HEK293 (cell line): ENCODE measurements around the gene THSD7A.

Source experiments
- CTCF ChIA-PET: fragments of 350-600 bp; formaldehyde crosslinking; extraction: SDS; loops from one replicate; lab custom pipeline; 2021; ENCODE audit warnings: antibody characterized with exemption; lab: Yijun Ruan, JAX
- POLR2A ChIA-PET: fragments of 300-600 bp; formaldehyde crosslinking; extraction: SDS; loops from one replicate; lab custom pipeline; 2020; ENCODE audit warnings: antibody characterized with exemption, inconsistent platforms; lab: Yijun Ruan, JAX
- H3K27ac ChIP-seq: fragments of 200-500 bp; sonication (Bioruptor generic); 2 replicates; pipeline ENCODE4 v1.5.1; 2014; ENCODE audit warnings: low read depth, low read length, control low read depth, inconsistent platforms; ENCODE audit errors: extremely low read depth
- H3K36me3 ChIP-seq, 2 experiments: fragments of 200-500 bp in 1 of 2; sonication (Bioruptor generic) in 1 of 2; 1 replicate in 1 of 2; 2 replicates in 1 of 2; pipeline ENCODE4 v1.5.1; 2014 to 2017; ENCODE audit warnings: inconsistent platforms in 2 of 2, low read length in 2 of 2; ENCODE audit not compliant: control insufficient read depth in 2 of 2, insufficient read depth in 1 of 2
- H3K4me1 ChIP-seq: fragments of 200-500 bp; sonication (Bioruptor generic); 2 replicates; pipeline ENCODE4 v1.5.1; 2014; ENCODE audit warnings: mild to moderate bottlenecking, low read length, inconsistent platforms; ENCODE audit not compliant: control insufficient read depth, insufficient read depth
- H3K4me3 ChIP-seq: 2 replicates; pipeline ENCODE4 v1.5.1; 2011; ENCODE audit warnings: low read depth, mild to moderate bottlenecking, control low read depth, low read length, moderate library complexity
- H3K9me3 ChIP-seq: fragments of 200-500 bp; sonication (Bioruptor generic); 2 replicates; pipeline ENCODE4 v1.5.1; 2014; ENCODE audit warnings: low read depth, low read length, inconsistent platforms; ENCODE audit not compliant: control insufficient read depth, insufficient read depth
- SALL2 ChIP-seq: fragments of 450-650 bp; formaldehyde crosslinking; IDR thresholded peaks from 2 replicates; pipeline ENCODE4 v1.5.0; 2017; ENCODE audit warnings: missing biosample characterization, mild to moderate bottlenecking, missing genetic modification characterization, borderline replicate concordance
- ZBTB8A ChIP-seq: fragments of 450-650 bp; formaldehyde crosslinking; IDR thresholded peaks from 2 replicates; pipeline ENCODE4 v1.5.1; 2016; ENCODE audit warnings: missing biosample characterization, missing genetic modification characterization
- ZNF112 ChIP-seq: fragments of 450-650 bp; formaldehyde crosslinking; IDR thresholded peaks from 2 replicates; pipeline ENCODE4 v1.5.0; 2017; ENCODE audit warnings: missing biosample characterization, missing genetic modification characterization
- ZNF202 ChIP-seq: fragments of 450-650 bp; formaldehyde crosslinking; IDR thresholded peaks from 2 replicates; pipeline ENCODE4 v1.5.1; 2016; ENCODE audit warnings: missing biosample characterization, missing genetic modification characterization, borderline replicate concordance
- ZNF335 ChIP-seq: fragments of 450-650 bp; formaldehyde crosslinking; conservative IDR thresholded peaks from 2 replicates; pipeline ENCODE4 v1.5.1; 2016; ENCODE audit warnings: missing biosample characterization, missing genetic modification characterization
- ZNF658 ChIP-seq: fragments of 450-650 bp; formaldehyde crosslinking; IDR thresholded peaks from 2 replicates; pipeline ENCODE4; 2016; ENCODE audit warnings: missing biosample characterization, missing genetic modification characterization
- ZNF664 ChIP-seq: fragments of 450-650 bp; formaldehyde crosslinking; IDR thresholded peaks from 2 replicates; pipeline ENCODE4 v1.5.1; 2016; ENCODE audit warnings: missing biosample characterization, missing genetic modification characterization
- ZNF837 ChIP-seq: fragments of 450-650 bp; formaldehyde crosslinking; IDR thresholded peaks from 2 replicates; pipeline ENCODE4 v1.5.1; 2016; ENCODE audit warnings: missing biosample characterization, missing genetic modification characterization
- ZSCAN16 ChIP-seq: fragments of 450-650 bp; formaldehyde crosslinking; IDR thresholded peaks from 2 replicates; pipeline ENCODE4 v1.5.1; 2016; ENCODE audit warnings: missing biosample characterization, missing genetic modification characterization
- TF ChIP-seq, protein P1 (sequence below): fragments of 450-650 bp; formaldehyde crosslinking; IDR thresholded peaks from 2 replicates; pipeline ENCODE4 v1.5.1; 2016; ENCODE audit warnings: missing biosample characterization, missing genetic modification characterization
- TF ChIP-seq, protein P2 (sequence below): fragments of 450-650 bp; formaldehyde crosslinking; IDR thresholded peaks from 2 replicates; pipeline ENCODE4 v1.5.1; 2017; ENCODE audit warnings: missing biosample characterization, missing genetic modification characterization
- TF ChIP-seq, protein P3 (sequence below): fragments of 450-650 bp; formaldehyde crosslinking; IDR thresholded peaks from 2 replicates; pipeline ENCODE4 v1.5.1; 2016; ENCODE audit warnings: missing biosample characterization, missing genetic modification characterization

THSD7A gene

DNA sequence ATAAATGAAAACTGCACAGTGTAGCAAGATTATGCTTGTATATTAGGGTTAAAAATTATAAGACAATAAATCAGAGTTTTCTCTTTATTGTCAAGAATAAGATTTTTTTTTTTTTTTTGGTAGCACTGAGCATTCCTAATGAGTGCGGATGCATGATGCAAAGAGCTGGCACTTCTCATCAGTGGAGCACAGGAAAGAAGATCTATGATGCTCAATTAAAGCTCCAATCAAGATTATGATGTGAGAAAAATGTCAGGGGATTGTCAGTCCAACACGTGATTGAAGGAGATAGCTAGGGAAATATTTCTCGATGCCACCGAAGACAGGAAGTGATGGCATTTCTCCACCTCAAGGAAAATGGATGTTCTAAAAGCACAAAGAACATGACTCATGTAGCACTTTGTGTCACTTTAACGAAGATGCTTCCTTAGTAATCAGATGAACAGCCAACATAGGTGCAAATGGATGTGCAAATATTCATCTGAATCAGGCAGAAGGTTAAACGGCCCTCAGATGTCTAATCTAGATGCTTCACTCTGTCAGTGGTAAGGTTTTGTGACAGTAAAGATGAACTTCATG is 240.9 kb downstream of the THSD7A start (continued):
- TF ChIP-seq ZNF335 (tag by site-specific recombination), result no peak
- TF ChIP-seq ZNF664 (tag by site-specific recombination), result no peak

DNA sequence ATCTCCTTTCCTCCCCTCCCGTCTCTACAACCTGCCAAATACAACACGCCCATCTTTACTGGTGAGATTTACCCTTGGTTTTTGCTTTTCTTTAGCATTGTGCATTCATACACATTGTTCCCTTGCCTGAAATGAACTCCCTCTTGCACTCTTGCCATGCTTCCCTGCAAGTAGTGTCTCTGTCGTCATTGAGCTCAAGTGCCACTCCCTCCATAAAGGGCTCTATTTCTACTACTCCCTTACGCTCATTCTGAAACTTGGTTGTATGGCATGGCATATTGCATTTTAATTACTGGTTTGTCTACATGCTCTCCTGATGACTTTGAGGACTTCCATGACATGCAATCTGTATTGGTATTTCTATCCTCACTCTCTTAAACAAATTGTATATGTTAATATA is 242.7 kb downstream of the THSD7A start:
- TF ChIP-seq SALL2 (tag by site-specific recombination) (no peak), ZSCAN16 (tag by site-specific recombination) (no peak)
- TF ChIP-seq, all 188 proteins: peak for 0
- Histone ChIP-seq H3K4me3 (no peak overlapping the region), H3K27ac (no peak overlapping the region), H3K36me3 (no peaks in the 10 kb centered on the region), H3K4me1 (no peaks in the 10 kb centered on the region), H3K9me3 (no peaks in the 10 kb centered on the region)
- ChIA-PET POLR2A (no interaction called here), CTCF (no interaction called here)

DNA sequence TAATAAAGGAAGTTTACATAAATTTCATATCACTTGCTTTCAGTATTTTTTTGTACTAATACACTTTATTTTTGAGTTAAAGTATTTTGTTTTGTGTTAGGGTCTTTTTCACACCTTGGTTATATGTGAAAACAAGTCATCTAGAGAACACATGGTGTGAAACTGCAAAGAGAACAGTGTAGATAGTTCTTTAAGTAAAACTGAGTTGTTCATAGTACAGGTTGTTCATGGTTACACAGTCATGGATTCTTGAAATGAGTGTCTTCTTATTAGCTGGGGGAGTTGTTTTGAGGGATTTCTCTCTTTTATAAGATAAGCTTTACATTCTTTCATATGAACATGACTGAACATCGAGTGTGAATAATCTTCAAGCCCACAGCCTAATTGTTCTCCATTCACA is 244.2 kb downstream of the THSD7A start:
- Histone ChIP-seq H3K27ac (no peak overlapping the region), H3K36me3 (no peaks in the 10 kb centered on the region), H3K4me1 (no peaks in the 10 kb centered on the region), H3K4me3 (no peak overlapping the region), H3K9me3 (no peaks in the 10 kb centered on the region)
- ChIA-PET POLR2A (no interaction called here), CTCF (no interaction called here)
- TF ChIP-seq, protein P1, sequence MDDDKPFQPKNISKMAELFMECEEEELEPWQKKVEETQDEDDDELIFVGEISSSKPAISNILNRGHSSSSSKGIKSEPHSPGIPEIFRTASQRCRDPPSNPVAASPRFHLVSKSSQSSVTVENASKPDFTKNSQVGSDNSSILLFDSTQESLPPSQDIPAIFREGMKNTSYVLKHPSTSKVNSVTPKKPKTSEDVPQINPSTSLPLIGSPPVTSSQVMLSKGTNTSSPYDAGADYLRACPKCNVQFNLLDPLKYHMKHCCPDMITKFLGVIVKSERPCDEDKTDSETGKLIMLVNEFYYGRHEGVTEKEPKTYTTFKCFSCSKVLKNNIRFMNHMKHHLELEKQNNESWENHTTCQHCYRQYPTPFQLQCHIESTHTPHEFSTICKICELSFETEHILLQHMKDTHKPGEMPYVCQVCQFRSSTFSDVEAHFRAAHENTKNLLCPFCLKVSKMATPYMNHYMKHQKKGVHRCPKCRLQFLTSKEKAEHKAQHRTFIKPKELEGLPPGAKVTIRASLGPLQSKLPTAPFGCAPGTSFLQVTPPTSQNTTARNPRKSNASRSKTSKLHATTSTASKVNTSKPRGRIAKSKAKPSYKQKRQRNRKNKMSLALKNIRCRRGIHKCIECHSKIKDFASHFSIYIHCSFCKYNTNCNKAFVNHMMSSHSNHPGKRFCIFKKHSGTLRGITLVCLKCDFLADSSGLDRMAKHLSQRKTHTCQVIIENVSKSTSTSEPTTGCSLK (tag by site-specific recombination), result no peak
- TF ChIP-seq, protein P2, sequence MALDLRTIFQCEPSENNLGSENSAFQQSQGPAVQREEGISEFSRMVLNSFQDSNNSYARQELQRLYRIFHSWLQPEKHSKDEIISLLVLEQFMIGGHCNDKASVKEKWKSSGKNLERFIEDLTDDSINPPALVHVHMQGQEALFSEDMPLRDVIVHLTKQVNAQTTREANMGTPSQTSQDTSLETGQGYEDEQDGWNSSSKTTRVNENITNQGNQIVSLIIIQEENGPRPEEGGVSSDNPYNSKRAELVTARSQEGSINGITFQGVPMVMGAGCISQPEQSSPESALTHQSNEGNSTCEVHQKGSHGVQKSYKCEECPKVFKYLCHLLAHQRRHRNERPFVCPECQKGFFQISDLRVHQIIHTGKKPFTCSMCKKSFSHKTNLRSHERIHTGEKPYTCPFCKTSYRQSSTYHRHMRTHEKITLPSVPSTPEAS, result no peak
- TF ChIP-seq ZNF112 (tag by site-specific recombination) (no peak), ZNF658 (tag by site-specific recombination) (no peak)

DNA sequence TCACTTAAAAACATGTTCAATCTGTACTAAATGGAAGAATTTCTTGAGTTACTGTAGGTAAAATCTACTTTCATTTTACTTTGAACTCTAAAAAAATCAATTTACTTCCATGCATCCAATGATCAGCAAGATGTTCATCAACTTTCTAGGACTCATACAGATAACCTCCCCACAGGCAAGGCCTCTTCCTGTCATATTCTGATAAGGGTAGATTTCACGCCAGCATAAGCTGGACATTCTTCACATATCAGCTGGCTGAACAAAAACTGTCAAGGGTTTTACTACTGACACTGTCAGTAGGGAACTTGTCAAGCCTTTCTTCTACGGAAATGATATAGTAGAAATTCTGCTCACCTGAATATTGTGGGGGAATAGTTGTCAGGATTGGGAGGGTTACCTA is 244.9 kb downstream of the THSD7A start:
- CTCF ChIA-PET, result no interaction called here

More for the DNA sequence above, 244.9 kb downstream of the THSD7A start:
- no peak overlapping the region for H3K27ac ChIP-seq
- H3K9me3 ChIP-seq, result no peaks in the 10 kb centered on the region
- no peak overlapping the region for H3K4me3 ChIP-seq
- H3K36me3 ChIP-seq, result no peaks in the 10 kb centered on the region
- TF ChIP-seq, protein P3, sequence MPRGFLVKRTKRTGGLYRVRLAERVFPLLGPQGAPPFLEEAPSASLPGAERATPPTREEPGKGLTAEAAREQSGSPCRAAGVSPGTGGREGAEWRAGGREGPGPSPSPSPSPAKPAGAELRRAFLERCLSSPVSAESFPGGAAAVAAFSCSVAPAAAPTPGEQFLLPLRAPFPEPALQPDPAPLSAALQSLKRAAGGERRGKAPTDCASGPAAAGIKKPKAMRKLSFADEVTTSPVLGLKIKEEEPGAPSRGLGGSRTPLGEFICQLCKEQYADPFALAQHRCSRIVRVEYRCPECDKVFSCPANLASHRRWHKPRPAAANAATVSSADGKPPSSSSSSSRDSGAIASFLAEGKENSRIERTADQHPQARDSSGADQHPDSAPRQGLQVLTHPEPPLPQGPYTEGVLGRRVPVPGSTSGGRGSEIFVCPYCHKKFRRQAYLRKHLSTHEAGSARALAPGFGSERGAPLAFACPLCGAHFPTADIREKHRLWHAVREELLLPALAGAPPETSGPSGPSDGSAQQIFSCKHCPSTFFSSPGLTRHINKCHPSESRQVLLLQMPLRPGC, result no peak
- TF ChIP-seq ZNF837, result no peak
- no peak for TF ChIP-seq ZBTB8A (tag by site-specific recombination)
- TF ChIP-seq, protein P2, result no peak
- TF ChIP-seq ZNF202 (tag by site-specific recombination), result no peak
- H3K4me1 ChIP-seq, result no peaks in the 10 kb centered on the region
- POLR2A ChIA-PET, result no interaction called here
